ENCODE measurements around the gene SEMA3G.

The SEMA3G gene

GRCh38 chr3:52408466-52408865 lies 36.4 kb downstream of the SEMA3G start:
- DNase-seq = no peak

- no peak for DNase-seq
Observed at GRCh38 chr3:52407779-52408178, 37.1 kb downstream of the SEMA3G start.

GRCh38 chr3:52406791-52407510 lies 38.0 kb downstream of the SEMA3G start:
- DNase-seq = no peak

GRCh38 chr3:52406231-52406661 lies 38.7 kb downstream of the SEMA3G start:
- DNase-seq = no peak

- no peak for DNase-seq
Observed at GRCh38 chr3:52405601-52406110, 39.2 kb downstream of the SEMA3G start.

GRCh38 chr3:52405066-52405465 lies 39.8 kb downstream of the SEMA3G start:
- no peak for DNase-seq

GRCh38 chr3:52404391-52404790 lies 40.5 kb downstream of the SEMA3G start:
- DNase-seq = no peak

- no peak for DNase-seq
Observed at GRCh38 chr3:52403955-52404354, 40.9 kb downstream of the SEMA3G start.

- DNase-seq = no peak
Observed at GRCh38 chr3:52403271-52403841, 41.5 kb downstream of the SEMA3G start.

- no peak for DNase-seq
Observed at GRCh38 chr3:52402706-52403270, 42.1 kb downstream of the SEMA3G start.

GRCh38 chr3:52402101-52402521 lies 42.8 kb downstream of the SEMA3G start:
- DNase-seq = no peak

GRCh38 chr3:52401551-52401950 lies 43.4 kb downstream of the SEMA3G start:
- DNase-seq = no peak

- DNase-seq = no peak
Observed at GRCh38 chr3:52401021-52401420, 43.9 kb downstream of the SEMA3G start.

GRCh38 chr3:52400275-52400793 lies 44.6 kb downstream of the SEMA3G start:
- no peak for DNase-seq

- no peak for DNase-seq
Observed at GRCh38 chr3:52399593-52399992, 45.3 kb downstream of the SEMA3G start.

GRCh38 chr3:52399131-52399530 lies 45.8 kb downstream of the SEMA3G start:
- DNase-seq = no peak

- no peak for DNase-seq
Observed at GRCh38 chr3:52398670-52399081, 46.2 kb downstream of the SEMA3G start.

GRCh38 chr3:52397676-52398399 lies 47.1 kb downstream of the SEMA3G start:
- no peak for DNase-seq

GRCh38 chr3:52396907-52397591 lies 47.9 kb downstream of the SEMA3G start:
- no peak for DNase-seq

GRCh38 chr3:52396011-52396906 lies 48.6 kb downstream of the SEMA3G start:
- DNase-seq = no peak

GRCh38 chr3:52395503-52395865 lies 49.4 kb downstream of the SEMA3G start:
- DNase-seq = no peak
